ENCODE results near the gene SLC5A10. TPM values are rescaled to one million over a fixed set of nuclear protein-coding genes. Genes with fewer than 3 reads are reported as not detected.
A peak's percentile ranks its signal among the peaks of the same experiment; 100 is the strongest.

The SLC5A10 gene
- total RNA-seq, 1 experiment from 2014 or later: not detected

- no peak overlapping the region for H3K4ac ChIP-seq (ENCODE audit: low read depth, low read length)
- H3T11ph ChIP-seq (ENCODE audit: low read length): no peak overlapping the region
- no peaks in the 10 kb centered on the region; a peak in 1 of 7 replicates for H3K36me3 Mint-ChIP-seq (ENCODE audit: insufficient read depth in 1 of 3, low read depth in 3 of 3)
- no peaks in the 10 kb centered on the region for H3K79me2 ChIP-seq (ENCODE audit: insufficient read depth, low read length)
- no peak for DNase-seq
- H3K27me3 ChIP-seq (ENCODE audit: insufficient read depth, low read length): no peaks in the 10 kb centered on the region
- no peak overlapping the region for H2BK20ac ChIP-seq (ENCODE audit: low read depth, low read length, poor library complexity, severe bottlenecking)
- H3K79me1 ChIP-seq (ENCODE audit: insufficient read depth, low read depth, low read length, poor library complexity, severe bottlenecking): no peaks in the 10 kb centered on the region
- no peak overlapping the region for H2AK5ac ChIP-seq (ENCODE audit: insufficient read length, low read length)
- no peak overlapping the region for H2BK12ac ChIP-seq (ENCODE audit: insufficient read length, low read depth, low read length)
- H3K4me1 Mint-ChIP-seq: peaks cover 9 to 12% of the 10 kb centered on the region in 2 experiments
- no peak overlapping the region for H2AFZ ChIP-seq (ENCODE audit: low read length)
- H3K18ac ChIP-seq (ENCODE audit: insufficient read length, low read depth, low read length): no peak overlapping the region
- no peak overlapping the region for H3K4me2 ChIP-seq (ENCODE audit: insufficient read depth, insufficient read length, low read length)
- H2BK5ac ChIP-seq (ENCODE audit: insufficient read length, low read length): no peak overlapping the region
- no peak overlapping the region for H4K8ac ChIP-seq (replicated peaks; ENCODE audit: insufficient read length, low read depth, low read length)
- no peak overlapping the region for H2BK120ac ChIP-seq (ENCODE audit: low read depth, low read length, poor library complexity, severe bottlenecking)
- H3K23ac ChIP-seq (ENCODE audit: insufficient read length, low read depth, low read length): no peak overlapping the region
- H3K4me1 ChIP-seq (ENCODE audit: insufficient read depth, low read length): no peaks in the 10 kb centered on the region
- no CpG with 5 or more reads among the region's 4 CpGs for WGBS (ENCODE audit: extremely low coverage, insufficient read length, low lambda C conversion rate)
- no peak overlapping the region for H3K56ac ChIP-seq (ENCODE audit: insufficient read length, low read depth, low read length)
- H3K23me2 ChIP-seq (ENCODE audit: insufficient read length, low read depth, low read length, poor library complexity, severe bottlenecking): no peaks in the 10 kb centered on the region
- no peak overlapping the region for H4K5ac ChIP-seq (ENCODE audit: insufficient read length, low read depth, low read length)
- H3K14ac ChIP-seq (ENCODE audit: insufficient read depth, low read length): no peak overlapping the region
- no peak for TF ChIP-seq CTCF (conservative IDR thresholded peaks at IDR 0.05)
- no peak overlapping the region for H4K91ac ChIP-seq (ENCODE audit: insufficient read length, low read depth, low read length)
- H4K20me1 ChIP-seq (ENCODE audit: control insufficient read depth, insufficient read depth, insufficient read length): no peaks in the 10 kb centered on the region
- H3K27me3 Mint-ChIP-seq (ENCODE audit: low read depth): no peaks in the 10 kb centered on the region; the same call in 1 of the 2 replicates
- no peaks in the 10 kb centered on the region for H3K9me3 Mint-ChIP-seq
- peak overlapping the region in 1 of 3 experiments; percentile 49; a peak in 1 of 7 replicates for H3K27ac Mint-ChIP-seq
- no peak overlapping the region for H3K9ac ChIP-seq (ENCODE audit: extremely low read depth, insufficient read length, low read length)
- H3K9me3 ChIP-seq (ENCODE audit: control insufficient read depth, low read depth, low read length): no peaks in the 10 kb centered on the region
- H2BK15ac ChIP-seq (ENCODE audit: low read depth, low read length): no peak overlapping the region
- no peak overlapping the region for H3K27ac ChIP-seq (ENCODE audit: insufficient read length, low read depth, low read length)
- no peak overlapping the region for H3K4me3 Mint-ChIP-seq
Measured at GRCh38 chr17:18950346-18950745, 1.6 kb upstream of the SLC5A10 start.
